ENCODE measurements around the gene SPOCD1.

GRCh38 chr1:31809698-31810097 lies 6.1 kb downstream of the SPOCD1 start:
- no peak for TF ChIP-seq RAD21 (IDR thresholded peaks at IDR 0.05; ENCODE audit: low read depth)
- no peak for TF ChIP-seq USF1 (IDR thresholded peaks at IDR 0.05)
- TF ChIP-seq CEBPB (IDR thresholded peaks at IDR 0.05), result no peak
- no peak for TF ChIP-seq CREB1 (IDR thresholded peaks at IDR 0.05; ENCODE audit: low read depth)
- TF ChIP-seq REST (IDR thresholded peaks at IDR 0.05; ENCODE audit: low read depth), result no peak
- no peak for TF ChIP-seq ZBTB7A (IDR thresholded peaks at IDR 0.05; ENCODE audit: low read depth)
- TF ChIP-seq EP300 (IDR thresholded peaks at IDR 0.05; ENCODE audit: borderline replicate concordance), result no peak
- no peak for TF ChIP-seq FOXM1 (IDR thresholded peaks at IDR 0.05; ENCODE audit: borderline replicate concordance, low read depth)
- no peak for TF ChIP-seq TCF12 (IDR thresholded peaks at IDR 0.05; ENCODE audit: low read depth)
- no peak for TF ChIP-seq TAF1 (IDR thresholded peaks at IDR 0.05; ENCODE audit: low read depth)
- no peak for TF ChIP-seq TEAD4 (IDR thresholded peaks at IDR 0.05)
- no peak for TF ChIP-seq MAX (IDR thresholded peaks at IDR 0.05)

Data from Ishikawa (cell line).